Umbilical cord (tissue), 2 donors: ENCODE results near the gene PRR5L. TPM values are rescaled to one million over a fixed set of nuclear protein-coding genes. Genes with fewer than 3 reads are reported as not detected.
A peak's percentile ranks its signal among the peaks of the same experiment; 100 is the strongest.

Experiments used
- DNase-seq: peaks from one replicate; pipeline ENCODE4 v3.0.0-alpha.2; 2015; ENCODE audit warnings: low spot score
- total RNA-seq: library from RNA; depleted of rRNA; stranded (reverse); fragments of >200 nt; gene quantifications from one replicate; pipeline ENCODE4 v1.2.3, GENCODE V29; 2014; ENCODE audit warnings: low replicate concordance; ENCODE audit not compliant: insufficient read depth

PRR5L gene
- total RNA-seq: 46.9 TPM

GRCh38 chr11:36295926-36296325 lies at the start of gene PRR5L:
Gene PRR5L (plus strand): TSS chr11:36296288. CDS start chr11:36401122, 104,834 bp downstream.
- no peak for DNase-seq

GRCh38 chr11:36247493-36247892 lies 48.6 kb upstream of the PRR5L start:
- DNase-seq: no peak

GRCh38 chr11:36248436-36248835 lies 47.7 kb upstream of the PRR5L start:
- DNase-seq: no peak

GRCh38 chr11:36249246-36249645 lies 46.8 kb upstream of the PRR5L start:
- DNase-seq: peak; percentile 44

- DNase-seq: no peak
Measured at GRCh38 chr11:36251823-36252222, 44.3 kb upstream of the PRR5L start.

GRCh38 chr11:36253238-36253637 lies 42.9 kb upstream of the PRR5L start:
- peak; percentile 83 for DNase-seq

- no peak for DNase-seq
Measured at GRCh38 chr11:36254713-36255112, 41.4 kb upstream of the PRR5L start.

GRCh38 chr11:36257351-36257750 lies 38.7 kb upstream of the PRR5L start:
- DNase-seq: no peak

- peak; percentile 74 for DNase-seq
Measured at GRCh38 chr11:36258730-36259360, 37.2 kb upstream of the PRR5L start.

- DNase-seq: no peak
Measured at GRCh38 chr11:36261094-36261493, 35.0 kb upstream of the PRR5L start.

GRCh38 chr11:36264011-36264972 lies 31.8 kb upstream of the PRR5L start:
- DNase-seq: no peak

- no peak for DNase-seq
Measured at GRCh38 chr11:36264973-36265344, 31.1 kb upstream of the PRR5L start.

- DNase-seq: peak; percentile 50
Measured at GRCh38 chr11:36265793-36266628, 30.1 kb upstream of the PRR5L start.

- no peak for DNase-seq
Measured at GRCh38 chr11:36266767-36267166, 29.3 kb upstream of the PRR5L start.

GRCh38 chr11:36268337-36268985 lies 27.6 kb upstream of the PRR5L start:
- DNase-seq: no peak

GRCh38 chr11:36270701-36271100 lies 25.4 kb upstream of the PRR5L start:
- DNase-seq: no peak

- no peak for DNase-seq
Measured at GRCh38 chr11:36271794-36272407, 24.2 kb upstream of the PRR5L start.

- no peak for DNase-seq
Measured at GRCh38 chr11:36273110-36273509, 23.0 kb upstream of the PRR5L start.

GRCh38 chr11:36274414-36274813 lies 21.7 kb upstream of the PRR5L start:
- DNase-seq: no peak

GRCh38 chr11:36278531-36279282 lies 17.4 kb upstream of the PRR5L start:
- DNase-seq: no peak
